Upper lobe of left lung (tissue), 6 donors: ENCODE results near the gene KIAA1217. TPM values are rescaled to one million over a fixed set of nuclear protein-coding genes. Genes with fewer than 3 reads are reported as not detected.

Source experiments
- ATAC-seq, 2 donors: fragments of 200-7000 bp; cut with Tn5 transposase; one replicate each; pipeline ENCODE4 v1.9.1; 2022; ENCODE audit warnings: mild to moderate bottlenecking in 2 of 2, moderate library complexity in 2 of 2; ENCODE audit not compliant: low FRiP score in 2 of 2
- DNase-seq, 2 donors: peaks; one replicate each; pipeline ENCODE4 v3.0.0-alpha.2; 2019 to 2020
- H3K27ac ChIP-seq, 4 donors: fragments of 200-600 bp; sonication (generic); one replicate each; pipeline ENCODE4 v1.5.1; 2016 to 2019
- H3K27me3 ChIP-seq, 4 donors: fragments of 200-600 bp; sonication (generic); one replicate each; pipeline ENCODE4 v1.5.1; 2017 to 2019
- H3K36me3 ChIP-seq, 4 donors: fragments of 200-600 bp; sonication (generic); one replicate each; pipeline ENCODE4 v1.5.1; 2016 to 2019
- H3K4me1 ChIP-seq, 4 donors: fragments of 200-600 bp; sonication (generic); one replicate each; pipeline ENCODE4 v1.5.1; 2018 to 2019
- H3K4me3 ChIP-seq, 4 donors: fragments of 200-600 bp; sonication (generic); one replicate each; pipeline ENCODE4 v1.5.1; 2017 to 2019; ENCODE audit warnings: mild to moderate bottlenecking in 2 of 4, moderate library complexity in 1 of 4
- H3K9me3 ChIP-seq, 4 donors: fragments of 200-600 bp; sonication (generic); one replicate each; pipeline ENCODE4 v1.5.1; 2018 to 2019
- EP300 ChIP-seq, 4 donors: sonication (generic); formaldehyde crosslinking; IDR thresholded peaks; one replicate each; pipeline ENCODE4 v1.5.1; 2017; ENCODE audit warnings: antibody characterized with exemption in 4 of 4, control low read depth in 2 of 4
- POLR2A ChIP-seq, 4 donors: fragments of 450-650 bp; IDR thresholded peaks; one replicate each; pipeline ENCODE4 v1.5.1; 2016 to 2017; ENCODE audit warnings: antibody characterized with exemption in 4 of 4, mild to moderate bottlenecking in 2 of 4
- POLR2AphosphoS5 ChIP-seq, 2 donors: sonication (generic); formaldehyde crosslinking; IDR thresholded peaks; one replicate each; pipeline ENCODE4 v1.5.1; 2017; ENCODE audit warnings: antibody characterized with exemption in 2 of 2
- WGBS, 2 donors: methylation state at CpG; one replicate each; pipeline ENCODE4 v1.1.5; 2017 to 2018; 5-methylcytosine and 5-hydroxymethylcytosine counted together
- total RNA-seq, 6 donors: library from RNA; depleted of rRNA in 4 of 6; stranded (reverse); fragments of >200 nt in 4 of 6; gene quantifications; one replicate each; pipeline versions ENCODE4 v1.1.0 to v1.2.1, GENCODE V29; 2016 to 2021
- TF ChIP-seq, protein P1 (sequence below), 6 experiments: fragments of 450-650 bp in 4 of 6; fragments of 200-600 bp in 2 of 6; sonication (generic) in 2 of 6; IDR thresholded peaks; one replicate each; pipeline ENCODE4 v1.5.1; 2016 to 2019; ENCODE audit warnings: antibody characterized with exemption in 6 of 6
- donor health status: DM: no; HTN: no; CAD: no; lungs with moderate emphysema.
- donor health status: DM: no; HTN: yes; CAD: no; lungs with severe emphysema.

The KIAA1217 gene
- total RNA-seq, 6 donors from 2014 or later: 18.4 to 109 (median 41.0) TPM

DNA sequence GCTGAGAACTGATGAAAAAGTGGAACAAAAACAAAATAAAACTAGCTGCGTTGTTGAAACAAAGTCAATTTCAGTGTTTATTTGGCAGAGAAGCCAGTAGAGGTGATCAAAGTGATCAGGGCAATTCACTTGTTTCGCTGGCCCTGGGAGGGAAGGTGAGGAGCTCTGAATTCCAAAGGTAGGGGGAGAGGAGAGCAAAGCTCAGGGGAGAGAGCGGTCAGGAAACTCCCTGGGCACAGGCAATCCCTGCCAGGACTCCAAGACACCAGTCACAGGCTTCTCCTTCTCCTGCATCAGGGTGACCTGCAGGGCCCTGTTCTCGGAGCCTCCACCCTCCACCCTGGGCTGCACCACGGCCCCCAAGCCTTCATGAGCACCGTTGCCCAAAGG lies 6.8 kb upstream of the KIAA1217 start:
- TF ChIP-seq, protein P1, sequence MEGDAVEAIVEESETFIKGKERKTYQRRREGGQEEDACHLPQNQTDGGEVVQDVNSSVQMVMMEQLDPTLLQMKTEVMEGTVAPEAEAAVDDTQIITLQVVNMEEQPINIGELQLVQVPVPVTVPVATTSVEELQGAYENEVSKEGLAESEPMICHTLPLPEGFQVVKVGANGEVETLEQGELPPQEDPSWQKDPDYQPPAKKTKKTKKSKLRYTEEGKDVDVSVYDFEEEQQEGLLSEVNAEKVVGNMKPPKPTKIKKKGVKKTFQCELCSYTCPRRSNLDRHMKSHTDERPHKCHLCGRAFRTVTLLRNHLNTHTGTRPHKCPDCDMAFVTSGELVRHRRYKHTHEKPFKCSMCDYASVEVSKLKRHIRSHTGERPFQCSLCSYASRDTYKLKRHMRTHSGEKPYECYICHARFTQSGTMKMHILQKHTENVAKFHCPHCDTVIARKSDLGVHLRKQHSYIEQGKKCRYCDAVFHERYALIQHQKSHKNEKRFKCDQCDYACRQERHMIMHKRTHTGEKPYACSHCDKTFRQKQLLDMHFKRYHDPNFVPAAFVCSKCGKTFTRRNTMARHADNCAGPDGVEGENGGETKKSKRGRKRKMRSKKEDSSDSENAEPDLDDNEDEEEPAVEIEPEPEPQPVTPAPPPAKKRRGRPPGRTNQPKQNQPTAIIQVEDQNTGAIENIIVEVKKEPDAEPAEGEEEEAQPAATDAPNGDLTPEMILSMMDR (IDR thresholded peaks at IDR 0.05): no peak
- TF ChIP-seq POLR2A (IDR thresholded peaks at IDR 0.05) (no peak), POLR2AphosphoS5 (IDR thresholded peaks at IDR 0.05) (no peak), EP300 (IDR thresholded peaks at IDR 0.05) (no peak)
- peak; percentile 37 to 74 for ATAC-seq
- 69 to 79% methylated on average over 6 of the region's 6 CpGs for WGBS, 2 donors
- no peaks in the 10 kb centered on the region for H3K36me3 ChIP-seq
- H3K27ac ChIP-seq: no peak overlapping the region
- H3K4me1 ChIP-seq: peaks cover 5 to 8% (median 6%) of the 10 kb centered on the region in 4 donors
- no peak for DNase-seq
- no peak overlapping the region for H3K4me3 ChIP-seq
- H3K9me3 ChIP-seq: no peaks in the 10 kb centered on the region
- H3K27me3 ChIP-seq: no peaks in the 10 kb centered on the region

DNA sequence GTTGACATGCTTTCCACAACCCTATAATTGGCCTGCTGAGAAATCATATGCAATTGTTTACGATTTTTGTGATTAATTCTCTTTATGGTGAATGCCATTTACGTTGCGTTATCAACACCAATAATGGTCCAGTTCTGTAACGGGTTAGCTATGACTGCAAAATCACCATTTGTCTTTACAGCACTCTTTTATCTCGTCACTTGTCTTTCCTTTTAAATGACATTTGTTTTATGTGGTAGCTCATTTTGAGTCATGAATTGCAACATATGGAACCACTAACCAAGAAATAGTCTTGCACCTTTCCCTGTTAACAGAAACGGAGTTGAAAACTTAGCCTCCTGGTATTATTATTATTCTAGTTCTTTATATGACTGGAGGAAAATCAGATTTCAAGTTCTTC lies 3.1 kb upstream of the KIAA1217 start:
- H3K9me3 ChIP-seq: no peaks in the 10 kb centered on the region
- H3K36me3 ChIP-seq: no peaks in the 10 kb centered on the region
- H3K27me3 ChIP-seq: no peaks in the 10 kb centered on the region
- DNase-seq: no peak
- 69 to 72% methylated on average over 6 of the region's 6 CpGs for WGBS, 2 donors
- no peak overlapping the region for H3K4me3 ChIP-seq
- ATAC-seq: no peak
- peak overlapping the region in 2 of 4 donors; percentile 87 to 92 for H3K27ac ChIP-seq
- no peak for TF ChIP-seq POLR2A (IDR thresholded peaks at IDR 0.05)
- no peak for TF ChIP-seq POLR2AphosphoS5 (IDR thresholded peaks at IDR 0.05)
- no peak for TF ChIP-seq EP300 (IDR thresholded peaks at IDR 0.05)
- TF ChIP-seq, protein P1 (IDR thresholded peaks at IDR 0.05): no peak
- H3K4me1 ChIP-seq: peaks cover 11 to 38% (median 17%) of the 10 kb centered on the region in 4 donors

DNA sequence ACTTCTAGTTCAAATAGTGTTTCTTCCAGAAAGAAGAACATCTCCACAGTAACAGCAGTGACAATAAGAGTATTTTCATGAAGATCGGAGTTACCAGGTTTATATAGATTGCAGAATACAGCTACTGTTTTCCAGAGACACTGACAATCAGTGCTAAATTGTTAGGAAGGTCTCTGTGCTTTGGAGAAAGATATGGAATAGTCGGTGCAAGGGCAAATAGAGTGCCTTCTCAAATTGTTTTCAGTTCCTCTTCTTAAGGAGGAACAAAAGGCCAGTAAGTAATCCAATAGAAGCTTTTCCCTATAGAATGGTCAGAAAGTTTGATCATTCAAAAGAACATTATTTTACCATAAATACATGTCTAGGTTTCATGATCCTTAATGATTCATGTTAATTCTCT lies 2.6 kb upstream of the KIAA1217 start:
- no peak for DNase-seq
- H3K27ac ChIP-seq: peak overlapping the region; percentile 87 to 92 (median 88)

DNA sequence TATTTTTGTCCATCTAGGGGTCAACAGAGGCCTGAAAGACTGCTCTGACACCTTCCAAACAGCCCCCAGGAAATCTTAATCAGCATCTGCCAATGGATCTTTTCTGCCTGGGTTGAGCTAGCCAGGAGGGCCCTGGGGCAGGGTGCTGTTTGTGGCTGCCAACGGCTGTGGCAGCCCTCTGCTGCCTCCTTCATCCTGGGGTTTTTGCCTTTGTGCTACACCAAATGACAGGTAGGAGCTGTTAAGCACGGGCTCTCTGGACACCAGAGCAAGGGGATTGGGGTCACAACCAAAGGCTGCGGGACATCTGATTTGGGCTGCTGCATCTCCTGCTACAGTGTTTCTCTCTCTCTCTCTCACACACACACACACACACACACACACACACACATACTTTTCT lies 2.0 kb upstream of the KIAA1217 start:
- peaks cover 11 to 38% (median 17%) of the 10 kb centered on the region in 4 donors for H3K4me1 ChIP-seq
- peak in 1 of 2 donors; percentile 28 for DNase-seq

More for the DNA sequence above, 2.6 kb upstream of the KIAA1217 start:
- H3K27me3 ChIP-seq: no peaks in the 10 kb centered on the region
- ATAC-seq: no peak
- peaks cover 11 to 38% (median 17%) of the 10 kb centered on the region in 4 donors for H3K4me1 ChIP-seq
- WGBS, 2 donors: 64 to 70% methylated on average over 2 of the region's 2 CpGs
- no peaks in the 10 kb centered on the region for H3K36me3 ChIP-seq
- no peak overlapping the region for H3K4me3 ChIP-seq
- H3K9me3 ChIP-seq: no peaks in the 10 kb centered on the region
- TF ChIP-seq, protein P1 (IDR thresholded peaks at IDR 0.05): no peak
- TF ChIP-seq POLR2A (IDR thresholded peaks at IDR 0.05) (no peak), POLR2AphosphoS5 (IDR thresholded peaks at IDR 0.05) (no peak), EP300 (IDR thresholded peaks at IDR 0.05) (no peak)

More for the DNA sequence above, 2.0 kb upstream of the KIAA1217 start:
- WGBS, 2 donors: 79 to 81% methylated on average over 2 to 3 of the region's 3 CpGs
- Histone ChIP-seq H3K9me3 (no peaks in the 10 kb centered on the region), H3K4me3 (no peak overlapping the region), H3K27me3 (no peaks in the 10 kb centered on the region), H3K27ac (peak overlapping the region; percentile 87 to 92 (median 88)), H3K36me3 (no peaks in the 10 kb centered on the region)
- TF ChIP-seq, protein P1 (IDR thresholded peaks at IDR 0.05): no peak
- no peak for TF ChIP-seq EP300 (IDR thresholded peaks at IDR 0.05)
- TF ChIP-seq POLR2A (IDR thresholded peaks at IDR 0.05): no peak
- TF ChIP-seq POLR2AphosphoS5 (IDR thresholded peaks at IDR 0.05): no peak
- no peak for ATAC-seq
